Loucy (cell line): ENCODE measurements around the gene PLPP1.

Experiments used
- H2AFZ ChIP-seq: fragments of 200-600 bp; sonication (generic); 2 replicates; pipeline ENCODE4 v1.6.0; 2016; ENCODE audit warnings: antibody characterized with exemption, mild to moderate bottlenecking, low read length, moderate library complexity
- H3F3A ChIP-seq: fragments of 200-600 bp; 2 replicates; pipeline ENCODE4 v1.6.0; 2016; ENCODE audit warnings: antibody characterized with exemption, low read depth, mild to moderate bottlenecking
- H3K27me3 ChIP-seq: fragments of 200-600 bp; sonication (generic); 2 replicates; pipeline ENCODE4 v1.6.1; 2014; ENCODE audit warnings: low read length, mild to moderate bottlenecking; ENCODE audit not compliant: insufficient read depth, poor library complexity, severe bottlenecking
- H3K36me3 ChIP-seq: fragments of 200-600 bp; sonication (generic); 2 replicates; pipeline ENCODE4 v1.6.1; 2016; ENCODE audit warnings: low read length; ENCODE audit not compliant: insufficient read depth
- H3K4me1 ChIP-seq: fragments of 200-600 bp; sonication (generic); 2 replicates; pipeline ENCODE4 v1.5.1; 2014; ENCODE audit warnings: low read length, mild to moderate bottlenecking; ENCODE audit not compliant: insufficient read depth, poor library complexity, severe bottlenecking
- H3K4me2 ChIP-seq: fragments of 200-600 bp; sonication (generic); 2 replicates; pipeline ENCODE4 v1.6.0; 2014; ENCODE audit warnings: antibody characterized with exemption, low read length, low read depth, mild to moderate bottlenecking; ENCODE audit not compliant: poor library complexity, severe bottlenecking
- H3K4me3 ChIP-seq: fragments of 200-600 bp; sonication (generic); 2 replicates; pipeline ENCODE4 v1.5.1; 2014; ENCODE audit warnings: low read length, mild to moderate bottlenecking, mixed read lengths; ENCODE audit not compliant: poor library complexity, severe bottlenecking
- H3K79me2 ChIP-seq: fragments of 200-600 bp; sonication (generic); 2 replicates; pipeline ENCODE4 v1.6.1; 2014; ENCODE audit warnings: low read length; ENCODE audit not compliant: insufficient read depth
- H3K9ac ChIP-seq: fragments of 200-600 bp; sonication (generic); 2 replicates; pipeline ENCODE4 v1.6.0; 2014; ENCODE audit warnings: mild to moderate bottlenecking, low read depth, low read length, moderate library complexity; ENCODE audit not compliant: poor library complexity, severe bottlenecking
- H3K9me2 ChIP-seq: fragments of 200-600 bp; sonication (generic); replicated peaks from 2 replicates; pipeline ENCODE4 v1.6.1; 2016; ENCODE audit warnings: low read depth, low read length, mixed read lengths
- H3K9me3 ChIP-seq: fragments of 200-600 bp; sonication (generic); 2 replicates; pipeline ENCODE4 v1.6.1; 2014; ENCODE audit warnings: mild to moderate bottlenecking, antibody characterized with exemption, low read length, low read depth; ENCODE audit not compliant: insufficient read depth
- H4K20me1 ChIP-seq: fragments of 200-600 bp; sonication (generic); 2 replicates; pipeline ENCODE4 v1.6.0; 2014; ENCODE audit warnings: antibody characterized with exemption, low read length, mild to moderate bottlenecking; ENCODE audit not compliant: insufficient read depth, poor library complexity, severe bottlenecking
- EZH2phosphoT487 ChIP-seq: fragments of 200-600 bp; IDR thresholded peaks from 2 replicates; pipeline ENCODE4 v1.6.1; 2018; ENCODE audit warnings: antibody characterized with exemption, mild to moderate bottlenecking, moderate library complexity, borderline replicate concordance
- TF ChIP-seq, protein P1 (sequence below): fragments of 200-600 bp; sonication (generic); conservative IDR thresholded peaks from 2 replicates; pipeline ENCODE4 v1.5.1; 2014; ENCODE audit warnings: mild to moderate bottlenecking, antibody characterized with exemption, low read length

Gene PLPP1

DNA sequence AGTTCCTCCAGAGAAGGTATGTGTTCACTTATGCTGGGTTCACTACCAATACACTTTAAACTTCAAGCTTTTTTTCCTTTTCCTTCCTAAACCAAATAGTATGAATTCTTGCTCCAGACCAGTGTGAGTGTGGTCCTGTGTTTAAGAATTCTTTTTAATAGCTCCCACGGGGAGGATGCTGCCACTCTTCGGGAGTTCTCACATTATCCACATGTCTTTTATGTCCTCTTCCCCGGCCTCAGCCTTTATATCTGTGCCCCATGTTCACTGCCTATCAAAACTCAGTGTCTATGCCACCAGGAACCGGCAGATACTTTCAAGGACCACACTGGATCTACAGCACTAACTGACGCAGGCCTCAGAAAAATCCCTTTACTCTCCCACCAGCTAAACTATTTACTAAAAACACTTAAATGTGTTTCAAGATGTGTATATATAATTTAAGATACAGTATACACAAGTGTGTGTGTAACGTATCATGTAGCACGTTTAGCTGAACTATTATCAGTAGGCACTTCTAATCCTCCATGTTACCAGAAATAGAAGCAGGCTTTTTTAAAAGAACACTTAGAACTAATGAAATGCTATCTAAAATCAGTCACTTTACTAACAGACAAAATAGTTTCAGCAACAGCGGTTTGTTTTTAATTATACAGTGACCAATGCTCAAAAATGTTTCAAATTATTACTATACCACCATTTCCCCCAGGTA is 88.0 kb downstream of the PLPP1 start:
- Histone ChIP-seq H3K27me3 (no peaks in the 10 kb centered on the region), H3K4me1 (no peaks in the 10 kb centered on the region), H3K36me3 (no peaks in the 10 kb centered on the region), H4K20me1 (no peaks in the 10 kb centered on the region), H3K9me2 (no peaks in the 10 kb centered on the region), H3K4me3 (no peak overlapping the region), H2AFZ (no peak overlapping the region), H3K79me2 (no peaks in the 10 kb centered on the region), H3K9ac (no peak overlapping the region), H3F3A (no peaks in the 10 kb centered on the region), H3K4me2 (no peak overlapping the region), H3K9me3 (no peaks in the 10 kb centered on the region)
- TF ChIP-seq, protein P1, sequence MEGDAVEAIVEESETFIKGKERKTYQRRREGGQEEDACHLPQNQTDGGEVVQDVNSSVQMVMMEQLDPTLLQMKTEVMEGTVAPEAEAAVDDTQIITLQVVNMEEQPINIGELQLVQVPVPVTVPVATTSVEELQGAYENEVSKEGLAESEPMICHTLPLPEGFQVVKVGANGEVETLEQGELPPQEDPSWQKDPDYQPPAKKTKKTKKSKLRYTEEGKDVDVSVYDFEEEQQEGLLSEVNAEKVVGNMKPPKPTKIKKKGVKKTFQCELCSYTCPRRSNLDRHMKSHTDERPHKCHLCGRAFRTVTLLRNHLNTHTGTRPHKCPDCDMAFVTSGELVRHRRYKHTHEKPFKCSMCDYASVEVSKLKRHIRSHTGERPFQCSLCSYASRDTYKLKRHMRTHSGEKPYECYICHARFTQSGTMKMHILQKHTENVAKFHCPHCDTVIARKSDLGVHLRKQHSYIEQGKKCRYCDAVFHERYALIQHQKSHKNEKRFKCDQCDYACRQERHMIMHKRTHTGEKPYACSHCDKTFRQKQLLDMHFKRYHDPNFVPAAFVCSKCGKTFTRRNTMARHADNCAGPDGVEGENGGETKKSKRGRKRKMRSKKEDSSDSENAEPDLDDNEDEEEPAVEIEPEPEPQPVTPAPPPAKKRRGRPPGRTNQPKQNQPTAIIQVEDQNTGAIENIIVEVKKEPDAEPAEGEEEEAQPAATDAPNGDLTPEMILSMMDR: no peak
- TF ChIP-seq EZH2phosphoT487: no peak

DNA sequence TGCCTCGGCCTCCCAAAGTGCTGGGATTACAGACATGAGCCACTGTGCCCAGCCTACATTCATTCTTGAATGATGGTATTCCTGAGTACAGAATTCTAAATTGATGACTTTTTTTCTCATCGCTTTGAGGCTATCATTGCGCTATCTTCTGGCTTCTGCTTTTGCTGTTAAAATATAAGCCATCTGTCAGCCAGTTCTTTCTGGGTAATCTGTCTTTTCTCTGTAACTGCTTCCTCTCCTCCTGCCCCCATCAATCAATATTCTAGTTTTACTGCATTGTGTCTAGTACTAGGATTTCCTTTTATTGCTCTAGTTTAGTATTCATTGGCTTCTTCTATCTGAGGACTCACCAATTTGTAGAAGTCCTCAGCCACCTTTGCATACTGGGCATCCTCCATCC is 89.0 kb downstream of the PLPP1 start:
- peaks cover 5% of the 10 kb centered on the region; the same call in 1 of the 2 replicates for H3K36me3 ChIP-seq

DNA sequence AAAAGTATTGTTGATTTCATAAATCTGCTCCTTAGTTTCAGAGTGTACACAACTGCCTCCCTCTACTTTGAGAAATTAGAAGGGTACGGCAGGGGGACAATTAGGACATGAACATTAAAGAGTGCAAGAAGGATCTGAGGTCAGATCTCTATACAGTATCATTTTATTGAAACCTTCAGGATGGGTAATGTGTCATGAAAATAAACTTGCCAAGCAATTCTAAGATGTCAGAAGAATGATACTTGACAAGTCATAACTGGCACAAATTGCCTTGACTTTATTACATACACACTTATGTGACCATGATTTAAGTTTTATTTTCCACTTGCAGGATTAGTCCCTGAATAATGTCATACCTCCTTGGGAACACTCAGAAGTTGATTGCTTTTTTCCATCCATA is 92.8 kb downstream of the PLPP1 start:
- Histone ChIP-seq H3K36me3 (peaks cover 5% of the 10 kb centered on the region; the same call in 1 of the 2 replicates), H3K79me2 (no peaks in the 10 kb centered on the region), H3F3A (no peaks in the 10 kb centered on the region)

More for the DNA sequence above, 89.0 kb downstream of the PLPP1 start:
- Histone ChIP-seq H3K4me2 (no peak overlapping the region), H3K9ac (no peak overlapping the region), H3K9me3 (no peaks in the 10 kb centered on the region), H3K79me2 (no peaks in the 10 kb centered on the region), H3K4me1 (peaks cover 5% of the 10 kb centered on the region), H3K9me2 (no peaks in the 10 kb centered on the region), H4K20me1 (no peaks in the 10 kb centered on the region), H3F3A (no peaks in the 10 kb centered on the region), H3K4me3 (no peak overlapping the region), H2AFZ (no peak overlapping the region), H3K27me3 (no peaks in the 10 kb centered on the region)
- TF ChIP-seq, protein P1: no peak
- TF ChIP-seq EZH2phosphoT487: no peak

More for the DNA sequence above, 92.8 kb downstream of the PLPP1 start:
- Histone ChIP-seq H3K9me3 (no peaks in the 10 kb centered on the region), H3K4me1 (peaks cover 17% of the 10 kb centered on the region), H3K9ac (no peak overlapping the region), H3K27me3 (no peaks in the 10 kb centered on the region), H3K4me2 (no peak overlapping the region), H2AFZ (no peak overlapping the region), H3K9me2 (no peaks in the 10 kb centered on the region), H3K4me3 (no peak overlapping the region), H4K20me1 (no peaks in the 10 kb centered on the region)
- TF ChIP-seq, protein P1: no peak
- TF ChIP-seq EZH2phosphoT487: no peak
